Activated B cell treated with CpG ODN at 0.5 μM for 24 hours (primary cell): ENCODE measurements around the gene ZNF480. TPM values are rescaled to one million over a fixed set of nuclear protein-coding genes. Genes with fewer than 3 reads are reported as not detected.
"Not testable (repeated sequence)": the region's sequence is repeated elsewhere in the genome, so short reads cannot be mapped to it uniquely, and the experiment has no call there.

Source experiments
- ATAC-seq: fragments of 200-7000 bp; cut with Tn5 transposase; one replicate; pipeline ENCODE4 v1.10.0; 2021; ENCODE audit warnings: low read depth, mild to moderate bottlenecking, moderate library complexity
- CTCF ChIA-PET: fragments of 350-600 bp; sonication (Branson Sonifier 250); formaldehyde crosslinking; loops from one replicate; lab custom pipeline; 2021; ENCODE audit warnings: antibody characterized with exemption; lab: Charles Lee
- POLR2A ChIA-PET: fragments of 350-600 bp; sonication (Branson Sonifier 250); formaldehyde crosslinking; loops from one replicate; lab custom pipeline; 2021; ENCODE audit warnings: antibody characterized with exemption; lab: Charles Lee
- DNase-seq: peaks from one replicate; pipeline ENCODE4 v3.0.0; 2022
- H3K27ac Mint-ChIP-seq: one replicate; pipeline ENCODE4 v1.8.0; 2020; ENCODE audit warnings: mixed read lengths
- H3K27me3 Mint-ChIP-seq: one replicate; pipeline ENCODE4 v1.8.0; 2021; ENCODE audit warnings: mixed read lengths
- H3K36me3 Mint-ChIP-seq: one replicate; pipeline ENCODE4 v1.8.0; 2021; ENCODE audit warnings: low read depth, mixed read lengths
- H3K4me1 Mint-ChIP-seq: one replicate; pipeline ENCODE4 v1.8.0; 2021; ENCODE audit warnings: mixed read lengths
- H3K4me3 Mint-ChIP-seq: one replicate; pipeline ENCODE4 v1.8.0; 2020; ENCODE audit warnings: mild to moderate bottlenecking, mixed read lengths
- H3K9me3 Mint-ChIP-seq: one replicate; pipeline ENCODE4 v1.8.0; 2020; ENCODE audit warnings: mixed read lengths
- CTCF ChIP-seq: fragments of 200-600 bp; IDR thresholded peaks from one replicate; pipeline ENCODE4 v1.8.0; 2022; ENCODE audit warnings: antibody characterized with exemption, mild to moderate bottlenecking
- intact Hi-C: fragments of 100-400 bp; cut with micrococcal nuclease; formaldehyde crosslinking; loops from one replicate; pipeline ENCODE4 v1.15.1; 2024
- total RNA-seq: library from RNA; stranded (reverse); gene quantifications from 2 replicates; pipeline ENCODE4 v1.2.3, GENCODE V29; 2022

The ZNF480 gene
- total RNA-seq, 1 donor from 2014 or later = 25.5 TPM

GRCh38 chr19:52336791-52337381 lies 39.9 kb downstream of the ZNF480 start:
- ChIA-PET POLR2A (interaction anchor here (0.5 to 1.2 kb wide), 9 partner anchors 33 to 767 kb away, joined by 3 to 12 read pairs (median 5); partner anchors contain the start of genes PPP2R1A, ZNF528 and ZNF880), CTCF (no interaction called here)
- no peak for TF ChIP-seq CTCF
- Mint-ChIP-seq H3K27ac (peak overlapping the region; percentile 93), H3K27me3 (no peaks in the 10 kb centered on the region), H3K4me3 (peak overlapping the region; percentile 97), H3K36me3 (peaks cover 26% of the 10 kb centered on the region), H3K9me3 (peaks cover 22% of the 10 kb centered on the region), H3K4me1 (peaks cover 14% of the 10 kb centered on the region)
- ATAC-seq (no peak), DNase-seq (no peak)
- intact Hi-C loops = loop anchor here (1.0 to 2.0 kb wide), 4 partner anchors 32 to 398 kb away; partner anchors contain the start of genes ZNF611, ZNF701 and ZNF880

DNA sequence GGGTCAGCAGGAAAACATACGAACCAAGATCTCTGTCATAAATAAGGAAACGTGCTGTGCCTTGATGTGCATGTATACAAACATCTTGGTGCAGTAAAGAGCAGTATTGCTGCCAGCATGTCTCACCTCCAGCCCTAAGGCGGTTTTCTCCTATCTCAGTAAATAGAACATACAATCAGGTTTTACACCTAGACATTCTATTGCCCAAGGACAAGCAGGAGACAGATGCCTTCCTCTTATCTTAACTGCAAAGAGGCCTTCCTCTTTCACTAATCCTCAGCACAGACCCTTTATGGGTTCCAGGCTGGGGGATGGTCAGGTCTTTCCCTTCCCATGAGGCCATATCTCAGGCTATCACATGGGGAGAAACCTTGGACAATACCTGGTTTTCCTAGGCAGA lies 42.1 kb downstream of the ZNF480 start:
- POLR2A ChIA-PET, DNase-seq, ATAC-seq, H3K27ac Mint-ChIP-seq, CTCF ChIA-PET, H3K27me3 Mint-ChIP-seq, H3K4me3 Mint-ChIP-seq, intact Hi-C loops, H3K9me3 Mint-ChIP-seq: not testable (repeated sequence)
- peaks cover 14% of the 10 kb centered on the region for H3K4me1 Mint-ChIP-seq
- peaks cover 19% of the 10 kb centered on the region for H3K36me3 Mint-ChIP-seq

- Mint-ChIP-seq H3K4me3 (no peak overlapping the region), H3K27ac (no peak overlapping the region)
Observed at GRCh38 chr19:52343548-52343947, 46.6 kb downstream of the ZNF480 start.

GRCh38 chr19:52345162-52345561 lies 48.2 kb downstream of the ZNF480 start:
- no peak overlapping the region for H3K27ac Mint-ChIP-seq
- intact Hi-C loops = no loop called here
- DNase-seq (no peak), ATAC-seq (no peak)
- peaks cover 26% of the 10 kb centered on the region for H3K36me3 Mint-ChIP-seq
- H3K4me3 Mint-ChIP-seq = no peak overlapping the region
- ChIA-PET POLR2A (interaction anchor here (0.5 kb wide), 1 partner anchor 401 kb away, joined by 3 read pairs; no protein-coding TSS in a partner anchor), CTCF (no interaction called here)
- TF ChIP-seq CTCF = no peak
- no peaks in the 10 kb centered on the region for H3K27me3 Mint-ChIP-seq
- H3K9me3 Mint-ChIP-seq = peaks cover 15% of the 10 kb centered on the region
- no peaks in the 10 kb centered on the region for H3K4me1 Mint-ChIP-seq

More at GRCh38 chr19:52343548-52343947, 46.6 kb downstream of the ZNF480 start:
- ChIA-PET CTCF (interaction anchor here (1.4 kb wide), 1 partner anchor 184 kb away, joined by 3 read pairs; the partner anchor contains the start of gene ZNF808), POLR2A (no interaction called here)
- no peak for DNase-seq
- H3K27me3 Mint-ChIP-seq = no peaks in the 10 kb centered on the region
- peaks cover 18% of the 10 kb centered on the region for H3K36me3 Mint-ChIP-seq
- TF ChIP-seq CTCF = no peak
- peaks cover 8% of the 10 kb centered on the region for H3K9me3 Mint-ChIP-seq
- no peaks in the 10 kb centered on the region for H3K4me1 Mint-ChIP-seq
- peak; percentile 71 for ATAC-seq
- intact Hi-C loops = no loop called here

DNA sequence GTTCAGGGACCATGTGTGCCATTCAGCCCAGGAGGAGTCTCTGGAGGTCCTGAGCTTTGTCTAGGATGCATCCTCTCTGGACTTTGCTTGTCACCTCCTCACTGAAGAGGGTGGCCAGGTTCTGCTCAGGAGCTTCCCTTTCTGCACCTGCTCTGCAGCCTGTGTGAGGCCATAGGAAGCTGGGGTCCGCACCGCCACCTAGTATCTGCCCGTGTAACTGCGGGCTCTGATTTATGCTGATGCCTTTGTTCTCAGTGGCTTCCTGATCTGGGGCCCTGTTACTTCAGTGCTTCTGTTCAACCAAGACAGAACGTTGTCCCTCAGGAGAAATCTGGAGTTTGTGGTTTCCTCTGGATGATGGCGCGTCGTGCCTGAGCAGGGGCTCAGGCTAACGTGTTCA lies 54.5 kb downstream of the ZNF480 start:
- POLR2A ChIA-PET = no interaction called here
- Mint-ChIP-seq H3K27me3 (no peaks in the 10 kb centered on the region), H3K36me3 (peaks cover 71% of the 10 kb centered on the region)

More for the DNA sequence above, 54.5 kb downstream of the ZNF480 start:
- DNase-seq (no peak), ATAC-seq (no peak)
- no peak overlapping the region for H3K4me3 Mint-ChIP-seq
- no peak overlapping the region for H3K27ac Mint-ChIP-seq
- peaks cover 28% of the 10 kb centered on the region for H3K9me3 Mint-ChIP-seq
- CTCF ChIA-PET = no interaction called here
- H3K4me1 Mint-ChIP-seq = no peaks in the 10 kb centered on the region
- no peak for TF ChIP-seq CTCF
- intact Hi-C loops = no loop called here
